H9 (cell line): ENCODE data around the gene CDK5RAP1. TPM values are rescaled to one million over a fixed set of nuclear protein-coding genes. Genes with fewer than 3 reads are reported as not detected.
A peak's percentile ranks its signal among the peaks of the same experiment; 100 is the strongest.

Source experiments
- DNase-seq: peaks from one replicate; pipeline ENCODE4 v3.0.0-alpha.2; 2017
- H2AFZ ChIP-seq: one replicate; pipeline ENCODE4 v1.6.1; 2013; ENCODE audit warnings: mild to moderate bottlenecking, low read length, control low read depth, moderate library complexity
- H2AK5ac ChIP-seq: 2 replicates; pipeline ENCODE4 v1.6.1; 2013; ENCODE audit warnings: low read length, control low read depth, mixed read lengths; ENCODE audit not compliant: insufficient read length
- H2BK120ac ChIP-seq: one replicate; pipeline ENCODE4 v1.6.1; 2013; ENCODE audit warnings: low read depth, mild to moderate bottlenecking, low read length, control low read depth, inconsistent platforms; ENCODE audit not compliant: poor library complexity, severe bottlenecking
- H2BK12ac ChIP-seq: 2 replicates; pipeline ENCODE4 v1.6.1; 2013; ENCODE audit warnings: low read length, control low read depth, mixed read lengths, low read depth; ENCODE audit not compliant: insufficient read length
- H2BK15ac ChIP-seq: 2 replicates; pipeline ENCODE4 v1.6.1; 2013; ENCODE audit warnings: low read depth, low read length, control low read depth
- H2BK20ac ChIP-seq: one replicate; pipeline ENCODE4 v1.6.1; 2013; ENCODE audit warnings: low read depth, mild to moderate bottlenecking, low read length, control low read depth, inconsistent platforms; ENCODE audit not compliant: poor library complexity, severe bottlenecking
- H2BK5ac ChIP-seq: 2 replicates; pipeline ENCODE4 v1.6.1; 2013; ENCODE audit warnings: low read length, control low read depth, mixed read lengths; ENCODE audit not compliant: insufficient read length
- H3K14ac ChIP-seq: 2 replicates; pipeline ENCODE4 v1.6.1; 2013; ENCODE audit warnings: low read length, control low read depth; ENCODE audit not compliant: insufficient read depth
- H3K18ac ChIP-seq: 2 replicates; pipeline ENCODE4 v1.6.1; 2013; ENCODE audit warnings: low read depth, mild to moderate bottlenecking, mixed read lengths, low read length, control low read depth; ENCODE audit not compliant: insufficient read length
- H3K23ac ChIP-seq: 2 replicates; pipeline ENCODE4 v1.6.1; 2013; ENCODE audit warnings: low read length, control low read depth, mixed read lengths, low read depth; ENCODE audit not compliant: insufficient read length
- H3K23me2 ChIP-seq: 2 replicates; pipeline ENCODE4 v1.6.1; 2013; ENCODE audit warnings: low read depth, mild to moderate bottlenecking, mixed read lengths, low read length, control low read depth; ENCODE audit not compliant: insufficient read length, poor library complexity, severe bottlenecking
- H3K27ac ChIP-seq: 2 replicates; pipeline ENCODE4 v1.5.1; 2013; ENCODE audit warnings: low read length, control low read depth, mixed read lengths, low read depth; ENCODE audit not compliant: insufficient read length
- H3K27me3 ChIP-seq: 2 replicates; pipeline ENCODE4 v1.6.1; 2013; ENCODE audit warnings: low read length, control low read depth, inconsistent platforms; ENCODE audit not compliant: insufficient read depth
- H3K4ac ChIP-seq: 2 replicates; pipeline ENCODE4 v1.6.1; 2013; ENCODE audit warnings: low read depth, mild to moderate bottlenecking, control low read depth, inconsistent platforms, low read length, moderate library complexity
- H3K4me1 ChIP-seq: 2 replicates; pipeline ENCODE4 v1.6.1; 2013; ENCODE audit warnings: low read length, control low read depth, inconsistent platforms; ENCODE audit not compliant: insufficient read depth
- H3K4me2 ChIP-seq: 2 replicates; pipeline ENCODE4 v1.6.1; 2013; ENCODE audit warnings: low read length, control low read depth, mixed read lengths; ENCODE audit not compliant: insufficient read length, insufficient read depth
- H3K56ac ChIP-seq: 2 replicates; pipeline ENCODE4 v1.6.1; 2013; ENCODE audit warnings: low read depth, mild to moderate bottlenecking, mixed read lengths, low read length, control low read depth; ENCODE audit not compliant: insufficient read length
- H3K79me1 ChIP-seq: 2 replicates; pipeline ENCODE4 v1.6.1; 2013; ENCODE audit warnings: low read depth, mild to moderate bottlenecking, moderate library complexity, low read length, control low read depth, inconsistent platforms; ENCODE audit not compliant: insufficient read depth, poor library complexity, severe bottlenecking
- H3K79me2 ChIP-seq: 2 replicates; pipeline ENCODE4 v1.6.1; 2013; ENCODE audit warnings: low read length, control low read depth, inconsistent platforms; ENCODE audit not compliant: insufficient read depth
- H3K9ac ChIP-seq: 2 replicates; pipeline ENCODE4 v1.6.1; 2013; ENCODE audit warnings: low read length, control low read depth, mixed read lengths; ENCODE audit not compliant: insufficient read length; ENCODE audit errors: extremely low read depth
- H3K9me3 ChIP-seq: one replicate; pipeline ENCODE4 v1.6.1; 2013; ENCODE audit warnings: low read depth, low read length, inconsistent platforms; ENCODE audit not compliant: control insufficient read depth
- H3T11ph ChIP-seq: one replicate; pipeline ENCODE4 v1.6.1; 2013; ENCODE audit warnings: mild to moderate bottlenecking, low read length, control low read depth, inconsistent platforms
- H4K20me1 ChIP-seq: one replicate; pipeline ENCODE4 v1.6.1; 2013; ENCODE audit not compliant: control insufficient read depth, insufficient read length, insufficient read depth
- H4K5ac ChIP-seq: 2 replicates; pipeline ENCODE4 v1.6.1; 2013; ENCODE audit warnings: low read depth, mild to moderate bottlenecking, mixed read lengths, low read length, control low read depth; ENCODE audit not compliant: insufficient read length
- H4K8ac ChIP-seq: replicated peaks from 2 replicates; pipeline ENCODE4 v1.6.1; 2013; ENCODE audit warnings: low read length, control low read depth, mixed read lengths, low read depth; ENCODE audit not compliant: insufficient read length
- H4K91ac ChIP-seq: 2 replicates; pipeline ENCODE4 v1.6.1; 2013; ENCODE audit warnings: low read depth, mild to moderate bottlenecking, moderate library complexity, mixed read lengths, low read length, control low read depth; ENCODE audit not compliant: insufficient read length
- H3K27ac Mint-ChIP-seq, 3 experiments: 2 replicates in 2 of 3; 3 replicates in 1 of 3; pipeline ENCODE4 v1.8.0; 2020 to 2021; ENCODE audit warnings: mixed read lengths in 3 of 3, mild to moderate bottlenecking in 1 of 3, moderate library complexity in 1 of 3
- H3K27me3 Mint-ChIP-seq: 2 replicates; pipeline ENCODE4 v1.8.0; 2021; ENCODE audit warnings: low read depth, mild to moderate bottlenecking, moderate library complexity, mixed read lengths
- H3K36me3 Mint-ChIP-seq, 3 experiments: 2 replicates in 2 of 3; 3 replicates in 1 of 3; pipeline ENCODE4 v1.8.0; 2020 to 2021; ENCODE audit warnings: low read depth in 3 of 3, mixed read lengths in 3 of 3; ENCODE audit not compliant: insufficient read depth in 1 of 3
- H3K4me1 Mint-ChIP-seq, 2 experiments: 2 replicates each; pipeline ENCODE4 v1.8.0; 2020; ENCODE audit warnings: mixed read lengths in 2 of 2
- H3K4me3 Mint-ChIP-seq, 2 experiments: 2 replicates in 1 of 2; 3 replicates in 1 of 2; pipeline ENCODE4 v1.8.0; 2020 to 2021; ENCODE audit warnings: mild to moderate bottlenecking in 2 of 2, mixed read lengths in 2 of 2, moderate library complexity in 1 of 2
- H3K9me3 Mint-ChIP-seq, 2 experiments: 2 replicates in 1 of 2; 3 replicates in 1 of 2; pipeline ENCODE4 v1.8.0; 2020; ENCODE audit warnings: mild to moderate bottlenecking in 2 of 2, mixed read lengths in 2 of 2, moderate library complexity in 1 of 2
- CTCF ChIP-seq: fragments of 200-600 bp; sonication (generic); conservative IDR thresholded peaks from 3 replicates; pipeline ENCODE4 v1.8.0; 2021; ENCODE audit warnings: antibody characterized with exemption, mild to moderate bottlenecking
- WGBS: extraction: QIAGEN DNeasy Blood & Tissue Kit; methylation state at CpG from one replicate; pipeline ENCODE4 v1.1.7; 2013; ENCODE audit warnings: missing lambda C conversion rate, low lambda C conversion rate, mixed read lengths; ENCODE audit not compliant: insufficient read length; ENCODE audit errors: extremely low coverage; 5-methylcytosine and 5-hydroxymethylcytosine counted together
- total RNA-seq: library from RNA; stranded (reverse); gene quantifications from 2 replicates; pipeline ENCODE4 v1.2.1, GENCODE V29; 2021

Gene CDK5RAP1
- total RNA-seq, 1 experiment from 2014 or later = 66.4 TPM

GRCh38 chr20:33372993-33373441 lies 28.3 kb downstream of the CDK5RAP1 start:
- no peaks in the 10 kb centered on the region for H3K79me1 ChIP-seq
- no peak overlapping the region for H2BK20ac ChIP-seq
- no peak overlapping the region for H3T11ph ChIP-seq
- no peaks in the 10 kb centered on the region for H3K9me3 ChIP-seq
- H4K5ac ChIP-seq = no peak overlapping the region
- no peak overlapping the region for H2BK5ac ChIP-seq
- H3K9me3 Mint-ChIP-seq = no peaks in the 10 kb centered on the region
- H2AFZ ChIP-seq = no peak overlapping the region
- H3K9ac ChIP-seq = no peak overlapping the region
- H2BK120ac ChIP-seq = no peak overlapping the region
- H2BK12ac ChIP-seq = no peak overlapping the region
- H4K8ac ChIP-seq = no peak overlapping the region
- no peak overlapping the region for H3K4ac ChIP-seq
- DNase-seq = no peak
- H3K27ac Mint-ChIP-seq = peak overlapping the region; percentile 3 to 72 (median 48); a peak in 5 of 7 replicates
- H3K79me2 ChIP-seq = no peaks in the 10 kb centered on the region
- H3K27me3 ChIP-seq = no peaks in the 10 kb centered on the region
- H2BK15ac ChIP-seq = no peak overlapping the region
- no peak overlapping the region for H3K27ac ChIP-seq
- H3K23me2 ChIP-seq = no peaks in the 10 kb centered on the region
- TF ChIP-seq CTCF = no peak
- H3K36me3 Mint-ChIP-seq = peaks cover 19 to 73% (median 52%) of the 10 kb centered on the region in 3 experiments
- H3K4me2 ChIP-seq = no peak overlapping the region
- no peak overlapping the region for H3K56ac ChIP-seq
- no peak overlapping the region for H4K91ac ChIP-seq
- no peaks in the 10 kb centered on the region for H3K27me3 Mint-ChIP-seq
- no peak overlapping the region for H2AK5ac ChIP-seq
- H4K20me1 ChIP-seq = no peaks in the 10 kb centered on the region
- no peaks in the 10 kb centered on the region for H3K4me1 Mint-ChIP-seq
- no peaks in the 10 kb centered on the region for H3K4me1 ChIP-seq
- no CpG with 5 or more reads among the region's 4 CpGs for WGBS
- H3K14ac ChIP-seq = no peak overlapping the region; the same call in 1 of the 2 replicates
- H3K23ac ChIP-seq = no peak overlapping the region
- no peak overlapping the region for H3K18ac ChIP-seq
- H3K4me3 Mint-ChIP-seq = no peak overlapping the region
